Lung (tissue), 12 donors: ENCODE measurements around the gene ING1. TPM values are rescaled to one million over a fixed set of nuclear protein-coding genes. Genes with fewer than 3 reads are reported as not detected.

ENCODE experiments used
- ATAC-seq: fragments of 200-7000 bp; cut with Tn5 transposase; one replicate; pipeline ENCODE4 v1.9.1; 2020; ENCODE audit warnings: moderate number of reproducible peaks; ENCODE audit not compliant: insufficient read depth, low FRiP score
- DNase-seq, 3 donors: peaks; one replicate each; pipeline ENCODE4 v3.0.0-alpha.2; 2013 to 2017
- H3K27ac ChIP-seq, 2 donors: one replicate each; pipeline ENCODE4 v1.5.1; 2013; ENCODE audit warnings: mild to moderate bottlenecking in 2 of 2, moderate library complexity in 2 of 2, control low read depth in 1 of 2, inconsistent platforms in 1 of 2, low read depth in 1 of 2, low read length in 1 of 2
- H3K27me3 ChIP-seq, 3 donors: one replicate each; pipeline ENCODE4 v1.5.1; 2013; ENCODE audit warnings: low read length in 2 of 3; ENCODE audit not compliant: control insufficient read depth in 3 of 3, insufficient read depth in 3 of 3
- H3K36me3 ChIP-seq, 4 donors: one replicate each; pipeline ENCODE4 v1.5.1; 2013; ENCODE audit warnings: low read length in 4 of 4, mild to moderate bottlenecking in 1 of 4, moderate library complexity in 1 of 4; ENCODE audit not compliant: control insufficient read depth in 4 of 4, insufficient read depth in 4 of 4
- H3K4me1 ChIP-seq, 5 donors: one replicate each; pipeline ENCODE4 v1.5.1; 2013; ENCODE audit warnings: low read length in 5 of 5, mild to moderate bottlenecking in 2 of 5, moderate library complexity in 1 of 5; ENCODE audit not compliant: control insufficient read depth in 5 of 5, insufficient read depth in 5 of 5
- H3K4me3 ChIP-seq: one replicate; pipeline ENCODE4 v1.5.1; 2013; ENCODE audit warnings: mild to moderate bottlenecking, control low read depth, moderate library complexity
- H3K9ac ChIP-seq, 2 donors: one replicate each; pipeline ENCODE4 v1.5.1; 2013; ENCODE audit warnings: low read length in 2 of 2, control low read depth in 1 of 2; ENCODE audit not compliant: insufficient read depth in 1 of 2
- H3K9me3 ChIP-seq, 4 donors: one replicate each; pipeline ENCODE4 v1.5.1; 2013; ENCODE audit warnings: low read length in 3 of 4, mild to moderate bottlenecking in 1 of 4, moderate library complexity in 1 of 4; ENCODE audit not compliant: control insufficient read depth in 4 of 4, insufficient read depth in 3 of 4
- CTCF ChIP-seq: IDR thresholded peaks from 2 replicates; pipeline ENCODE4 v1.5.1; 2012; ENCODE audit warnings: mild to moderate bottlenecking; ENCODE audit errors: control extremely low read depth, extremely low read depth
- WGBS, 2 donors: extraction: QIAGEN DNeasy Blood & Tissue Kit; methylation state at CpG; one replicate each; pipeline ENCODE4 v1.1.7; 2013; 5-methylcytosine and 5-hydroxymethylcytosine counted together
- polyA plus RNA-seq, 2 donors: library from polyadenylated mRNA; stranded (reverse); fragments of 200-250 nt; gene quantifications; one replicate each; pipeline ENCODE4 v1.2.1, GENCODE V29; 2013
- total RNA-seq, 2 donors: library from RNA; depleted of rRNA in 1 of 2; stranded (reverse); fragments of >200 nt in 1 of 2; gene quantifications; one replicate each; pipeline ENCODE4 v1.2.1, GENCODE V29; 2014 to 2021
- donor health status: control.
- donor health status: control.
- donor health status: Bipolar disorder and iron deficiency.
- donor health status: healthy.
- donor health status: DM: yes; HTN: yes; CAD: no.

ING1 gene
- total and polyA plus RNA-seq, 4 donors = 8.8 to 20.6 (median 17.1) TPM

DNA sequence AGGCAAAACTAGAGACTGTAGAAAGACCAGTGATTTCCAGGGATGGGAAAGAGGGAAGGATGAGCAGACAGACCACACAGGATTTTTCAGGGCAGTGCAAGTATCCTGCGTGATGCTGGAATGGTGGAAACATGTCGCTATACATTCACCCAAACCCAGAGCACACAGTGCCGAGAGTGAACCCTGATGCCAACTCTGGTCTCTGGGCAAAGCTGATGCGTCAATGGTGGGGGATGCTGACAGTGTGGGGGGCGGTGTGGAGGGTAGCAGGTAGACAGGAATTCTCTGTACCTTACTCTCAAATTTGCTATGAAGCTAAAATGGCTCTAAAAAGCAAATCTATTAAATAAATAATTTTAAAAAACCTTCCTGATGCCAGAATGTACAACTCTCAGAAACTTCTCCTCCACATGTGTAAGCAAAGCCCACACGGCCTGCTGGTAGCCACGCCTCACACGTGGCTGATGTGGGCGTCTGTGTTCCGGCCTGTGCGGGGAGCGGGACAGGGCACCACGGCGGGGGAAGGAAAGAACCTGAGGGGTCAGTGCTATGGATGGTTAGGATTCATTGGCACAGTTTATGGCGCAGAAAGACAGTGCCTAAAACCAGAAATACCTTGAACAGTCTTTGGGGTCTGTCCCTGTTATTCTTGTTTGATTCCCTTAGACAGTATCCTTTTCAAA lies 31.5 kb upstream of the ING1 start:
- no peaks in the 10 kb centered on the region for H3K27me3 ChIP-seq
- ATAC-seq (no peak), DNase-seq (no peak)
- no peak overlapping the region for H3K9ac ChIP-seq
- no peak overlapping the region for H3K4me3 ChIP-seq
- 86 to 90% methylated on average over 15 of the region's 15 CpGs for WGBS, 2 donors
- no peak for TF ChIP-seq CTCF
- H3K9me3 ChIP-seq = no peaks in the 10 kb centered on the region
- H3K27ac ChIP-seq = no peak overlapping the region
- H3K36me3 ChIP-seq = peaks cover 17 to 54% (median 30%) of the 10 kb centered on the region in 4 donors
- H3K4me1 ChIP-seq = peaks cover 0 to 8% (median 0%) of the 10 kb centered on the region in 5 donors

DNA sequence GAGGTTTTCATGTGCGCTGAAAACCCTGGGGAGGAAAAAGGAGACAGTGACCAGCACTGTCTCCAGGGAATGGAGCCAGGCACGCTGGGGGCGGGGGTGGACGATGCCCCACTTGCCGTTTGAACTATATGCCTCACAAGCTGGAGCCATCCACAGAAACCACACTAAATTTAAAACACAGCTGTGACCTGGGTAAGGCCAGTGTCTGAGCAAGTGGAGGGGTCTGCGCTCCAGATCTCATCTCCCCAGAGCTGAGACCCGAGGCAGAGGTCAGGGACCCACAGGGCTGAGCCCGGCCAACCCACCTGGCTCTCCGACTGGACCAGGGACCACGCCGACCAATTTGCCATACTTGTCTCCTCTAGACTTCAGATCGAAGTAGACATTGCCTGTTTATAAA lies 30.8 kb upstream of the ING1 start:
- no peaks in the 10 kb centered on the region for H3K27me3 ChIP-seq
- peaks cover 0 to 8% (median 0%) of the 10 kb centered on the region in 5 donors for H3K4me1 ChIP-seq
- H3K27ac ChIP-seq = no peak overlapping the region
- no peak overlapping the region for H3K9ac ChIP-seq
- ATAC-seq (no peak), DNase-seq (no peak)
- no peak overlapping the region for H3K4me3 ChIP-seq
- H3K9me3 ChIP-seq = no peaks in the 10 kb centered on the region
- 92 to 95% methylated on average over 12 of the region's 12 CpGs for WGBS, 2 donors
- peaks cover 19 to 54% (median 32%) of the 10 kb centered on the region in 4 donors for H3K36me3 ChIP-seq
- TF ChIP-seq CTCF = no peak

DNA sequence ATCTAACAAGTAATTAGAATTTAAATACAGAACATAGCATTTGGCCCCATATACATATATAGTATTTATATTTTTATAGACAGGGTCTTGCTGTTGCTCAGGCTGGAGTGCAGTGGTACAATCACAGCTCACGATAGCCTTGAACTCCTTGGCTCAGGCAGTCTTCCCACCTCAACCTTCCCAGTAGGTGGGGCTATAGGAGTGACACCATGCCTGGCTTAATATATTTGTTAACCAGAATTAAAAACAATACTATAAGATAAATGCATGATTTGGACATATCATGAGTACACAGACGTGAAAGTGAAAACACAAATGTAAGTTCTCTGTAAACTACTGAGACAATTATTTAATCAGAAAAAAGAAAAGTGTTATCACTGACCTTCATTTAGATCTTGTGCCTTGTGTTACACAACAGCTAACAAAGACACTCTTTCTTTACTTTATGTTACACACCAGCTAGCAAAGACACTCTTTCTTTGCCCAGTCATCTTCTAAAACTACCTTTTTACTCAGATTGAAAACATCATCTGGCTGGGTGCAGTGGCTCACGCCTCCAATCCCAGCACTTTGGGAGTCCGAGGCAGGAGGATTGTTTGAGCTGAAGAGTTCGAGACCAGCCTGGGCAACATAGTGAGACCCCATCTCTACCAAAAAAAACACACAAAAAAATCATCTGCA lies 30.2 kb upstream of the ING1 start:
- no peak overlapping the region for H3K27ac ChIP-seq
- DNase-seq = no peak
- H3K36me3 ChIP-seq = peaks cover 18 to 50% (median 30%) of the 10 kb centered on the region in 4 donors
- 85 to 88% methylated on average over 5 of the region's 5 CpGs for WGBS, 2 donors
- H3K4me3 ChIP-seq = no peak overlapping the region
- TF ChIP-seq CTCF = no peak
- H3K9ac ChIP-seq = no peak overlapping the region
- ATAC-seq = no peak
- H3K27me3 ChIP-seq = no peaks in the 10 kb centered on the region
- H3K9me3 ChIP-seq = no peaks in the 10 kb centered on the region
- H3K4me1 ChIP-seq = peaks cover 0 to 8% (median 0%) of the 10 kb centered on the region in 5 donors
